GM23338 (cell line): ENCODE results near the gene PTTG1IP.

Experiments
- CREB1 ChIP-seq: fragments of 250-450 bp; sonication (Bioruptor Pico); IDR thresholded peaks from 2 replicates; pipeline ENCODE4 v1.5.0; 2020; ENCODE audit warnings: low read depth, mild to moderate bottlenecking, moderate library complexity
- EZH2 ChIP-seq: fragments of 200-600 bp; sonication (generic); IDR thresholded peaks from one replicate; pipeline ENCODE4 v1.8.0; 2017; ENCODE audit warnings: antibody characterized with exemption, mild to moderate bottlenecking, low read depth; ENCODE audit not compliant: unreplicated experiment
- JUNB ChIP-seq: IDR thresholded peaks from one replicate; pipeline ENCODE4 v1.6.1; 2016; ENCODE audit warnings: antibody characterized with exemption; ENCODE audit not compliant: unreplicated experiment
- NANOG ChIP-seq: IDR thresholded peaks from 2 replicates; pipeline ENCODE4 v1.6.1; 2016; ENCODE audit warnings: antibody characterized with exemption, borderline replicate concordance
- POLR2AphosphoS5 ChIP-seq: IDR thresholded peaks from 2 replicates; pipeline ENCODE4 v1.6.1; 2016; ENCODE audit warnings: antibody characterized with exemption, low read depth
- TF ChIP-seq, protein P1 (sequence below), 2 experiments: fragments of 200-600 bp in 1 of 2; sonication (generic) in 1 of 2; conservative IDR thresholded peaks; 2 replicates each; pipeline versions ENCODE4 v1.5.1 to v1.6.1; 2016 to 2017; ENCODE audit warnings: antibody characterized with exemption in 2 of 2, low read depth in 2 of 2, mild to moderate bottlenecking in 2 of 2, moderate library complexity in 1 of 2
- TF ChIP-seq, protein P2 (sequence below): IDR thresholded peaks from one replicate; pipeline ENCODE4 v1.6.1; 2018; ENCODE audit warnings: antibody characterized with exemption; ENCODE audit not compliant: unreplicated experiment
- TF ChIP-seq, protein P3 (sequence below): IDR thresholded peaks from 2 replicates; pipeline ENCODE4 v1.6.1; 2016; ENCODE audit warnings: antibody characterized with exemption

GRCh38 chr21:44912158-44912473 lies 38.6 kb upstream of the PTTG1IP start:
- TF ChIP-seq, protein P1, sequence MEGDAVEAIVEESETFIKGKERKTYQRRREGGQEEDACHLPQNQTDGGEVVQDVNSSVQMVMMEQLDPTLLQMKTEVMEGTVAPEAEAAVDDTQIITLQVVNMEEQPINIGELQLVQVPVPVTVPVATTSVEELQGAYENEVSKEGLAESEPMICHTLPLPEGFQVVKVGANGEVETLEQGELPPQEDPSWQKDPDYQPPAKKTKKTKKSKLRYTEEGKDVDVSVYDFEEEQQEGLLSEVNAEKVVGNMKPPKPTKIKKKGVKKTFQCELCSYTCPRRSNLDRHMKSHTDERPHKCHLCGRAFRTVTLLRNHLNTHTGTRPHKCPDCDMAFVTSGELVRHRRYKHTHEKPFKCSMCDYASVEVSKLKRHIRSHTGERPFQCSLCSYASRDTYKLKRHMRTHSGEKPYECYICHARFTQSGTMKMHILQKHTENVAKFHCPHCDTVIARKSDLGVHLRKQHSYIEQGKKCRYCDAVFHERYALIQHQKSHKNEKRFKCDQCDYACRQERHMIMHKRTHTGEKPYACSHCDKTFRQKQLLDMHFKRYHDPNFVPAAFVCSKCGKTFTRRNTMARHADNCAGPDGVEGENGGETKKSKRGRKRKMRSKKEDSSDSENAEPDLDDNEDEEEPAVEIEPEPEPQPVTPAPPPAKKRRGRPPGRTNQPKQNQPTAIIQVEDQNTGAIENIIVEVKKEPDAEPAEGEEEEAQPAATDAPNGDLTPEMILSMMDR (conservative IDR thresholded peaks at IDR 0.05; ENCODE audit: low read depth in 2 of 2) = no peak
- TF ChIP-seq POLR2AphosphoS5 = no peak
- no peak for TF ChIP-seq EZH2
- TF ChIP-seq, protein P2, sequence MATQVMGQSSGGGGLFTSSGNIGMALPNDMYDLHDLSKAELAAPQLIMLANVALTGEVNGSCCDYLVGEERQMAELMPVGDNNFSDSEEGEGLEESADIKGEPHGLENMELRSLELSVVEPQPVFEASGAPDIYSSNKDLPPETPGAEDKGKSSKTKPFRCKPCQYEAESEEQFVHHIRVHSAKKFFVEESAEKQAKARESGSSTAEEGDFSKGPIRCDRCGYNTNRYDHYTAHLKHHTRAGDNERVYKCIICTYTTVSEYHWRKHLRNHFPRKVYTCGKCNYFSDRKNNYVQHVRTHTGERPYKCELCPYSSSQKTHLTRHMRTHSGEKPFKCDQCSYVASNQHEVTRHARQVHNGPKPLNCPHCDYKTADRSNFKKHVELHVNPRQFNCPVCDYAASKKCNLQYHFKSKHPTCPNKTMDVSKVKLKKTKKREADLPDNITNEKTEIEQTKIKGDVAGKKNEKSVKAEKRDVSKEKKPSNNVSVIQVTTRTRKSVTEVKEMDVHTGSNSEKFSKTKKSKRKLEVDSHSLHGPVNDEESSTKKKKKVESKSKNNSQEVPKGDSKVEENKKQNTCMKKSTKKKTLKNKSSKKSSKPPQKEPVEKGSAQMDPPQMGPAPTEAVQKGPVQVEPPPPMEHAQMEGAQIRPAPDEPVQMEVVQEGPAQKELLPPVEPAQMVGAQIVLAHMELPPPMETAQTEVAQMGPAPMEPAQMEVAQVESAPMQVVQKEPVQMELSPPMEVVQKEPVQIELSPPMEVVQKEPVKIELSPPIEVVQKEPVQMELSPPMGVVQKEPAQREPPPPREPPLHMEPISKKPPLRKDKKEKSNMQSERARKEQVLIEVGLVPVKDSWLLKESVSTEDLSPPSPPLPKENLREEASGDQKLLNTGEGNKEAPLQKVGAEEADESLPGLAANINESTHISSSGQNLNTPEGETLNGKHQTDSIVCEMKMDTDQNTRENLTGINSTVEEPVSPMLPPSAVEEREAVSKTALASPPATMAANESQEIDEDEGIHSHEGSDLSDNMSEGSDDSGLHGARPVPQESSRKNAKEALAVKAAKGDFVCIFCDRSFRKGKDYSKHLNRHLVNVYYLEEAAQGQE = no peak
- TF ChIP-seq, protein P3, sequence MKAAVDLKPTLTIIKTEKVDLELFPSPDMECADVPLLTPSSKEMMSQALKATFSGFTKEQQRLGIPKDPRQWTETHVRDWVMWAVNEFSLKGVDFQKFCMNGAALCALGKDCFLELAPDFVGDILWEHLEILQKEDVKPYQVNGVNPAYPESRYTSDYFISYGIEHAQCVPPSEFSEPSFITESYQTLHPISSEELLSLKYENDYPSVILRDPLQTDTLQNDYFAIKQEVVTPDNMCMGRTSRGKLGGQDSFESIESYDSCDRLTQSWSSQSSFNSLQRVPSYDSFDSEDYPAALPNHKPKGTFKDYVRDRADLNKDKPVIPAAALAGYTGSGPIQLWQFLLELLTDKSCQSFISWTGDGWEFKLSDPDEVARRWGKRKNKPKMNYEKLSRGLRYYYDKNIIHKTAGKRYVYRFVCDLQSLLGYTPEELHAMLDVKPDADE = no peak
- TF ChIP-seq JUNB = no peak
- TF ChIP-seq CREB1 (CRISPR knock-in tag) = no peak
- TF ChIP-seq NANOG = no peak
